WERI-Rb-1 (cell line): ENCODE measurements around the gene GPR158.
A peak's percentile ranks its signal among the peaks of the same experiment; 100 is the strongest.

Experiments used
- DNase-seq: peaks from one replicate; pipeline ENCODE4 v3.0.0-alpha.2; 2020
- H3K27ac ChIP-seq: fragments of 250-450 bp; sonication (Bioruptor Pico); 2 replicates; pipeline ENCODE4 v1.5.1; 2020; ENCODE audit warnings: mild to moderate bottlenecking, moderate library complexity
- H3K27me3 ChIP-seq: fragments of 250-450 bp; sonication (Bioruptor Pico); 2 replicates; pipeline ENCODE4 v1.5.1; 2021; ENCODE audit warnings: mild to moderate bottlenecking, low read depth, moderate library complexity; ENCODE audit not compliant: insufficient read depth, severe bottlenecking
- H3K36me3 ChIP-seq: fragments of 250-450 bp; sonication (Bioruptor Pico); 2 replicates; pipeline ENCODE4 v1.5.1; 2020; ENCODE audit warnings: mild to moderate bottlenecking, moderate library complexity
- H3K4me3 ChIP-seq: 2 replicates; pipeline ENCODE4 v1.5.1; 2011; ENCODE audit warnings: low read depth, mild to moderate bottlenecking, control low read depth, low read length
- H3K9me3 ChIP-seq: fragments of 250-450 bp; sonication (Bioruptor Pico); 2 replicates; pipeline ENCODE4 v1.5.1; 2021; ENCODE audit warnings: mild to moderate bottlenecking, moderate library complexity; ENCODE audit not compliant: severe bottlenecking
- TF ChIP-seq, protein P1 (sequence below): IDR thresholded peaks from 2 replicates; pipeline ENCODE4 v1.5.1; 2011; ENCODE audit warnings: low read depth, mild to moderate bottlenecking, control low read depth, inconsistent platforms, low read length

Gene GPR158

DNA sequence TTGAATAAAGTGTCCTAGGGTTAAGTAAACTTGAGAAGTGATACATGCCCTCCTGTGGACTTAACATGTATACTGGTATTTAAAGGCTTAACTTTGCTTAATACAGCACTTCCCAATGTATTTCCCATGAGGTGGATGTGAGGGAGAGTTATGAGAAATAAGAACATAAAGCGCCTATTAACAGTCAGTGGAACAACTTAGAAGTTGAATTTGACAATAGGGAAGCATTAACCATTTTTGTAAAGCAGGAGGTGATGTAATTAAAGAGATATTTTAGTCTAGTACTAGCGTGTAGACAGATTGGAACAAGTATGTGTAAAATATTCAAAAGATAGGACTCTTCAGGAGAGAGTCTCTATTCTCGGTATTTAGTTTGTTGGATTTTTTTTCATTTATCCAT lies 322.4 kb downstream of the GPR158 start:
- TF ChIP-seq, protein P1, sequence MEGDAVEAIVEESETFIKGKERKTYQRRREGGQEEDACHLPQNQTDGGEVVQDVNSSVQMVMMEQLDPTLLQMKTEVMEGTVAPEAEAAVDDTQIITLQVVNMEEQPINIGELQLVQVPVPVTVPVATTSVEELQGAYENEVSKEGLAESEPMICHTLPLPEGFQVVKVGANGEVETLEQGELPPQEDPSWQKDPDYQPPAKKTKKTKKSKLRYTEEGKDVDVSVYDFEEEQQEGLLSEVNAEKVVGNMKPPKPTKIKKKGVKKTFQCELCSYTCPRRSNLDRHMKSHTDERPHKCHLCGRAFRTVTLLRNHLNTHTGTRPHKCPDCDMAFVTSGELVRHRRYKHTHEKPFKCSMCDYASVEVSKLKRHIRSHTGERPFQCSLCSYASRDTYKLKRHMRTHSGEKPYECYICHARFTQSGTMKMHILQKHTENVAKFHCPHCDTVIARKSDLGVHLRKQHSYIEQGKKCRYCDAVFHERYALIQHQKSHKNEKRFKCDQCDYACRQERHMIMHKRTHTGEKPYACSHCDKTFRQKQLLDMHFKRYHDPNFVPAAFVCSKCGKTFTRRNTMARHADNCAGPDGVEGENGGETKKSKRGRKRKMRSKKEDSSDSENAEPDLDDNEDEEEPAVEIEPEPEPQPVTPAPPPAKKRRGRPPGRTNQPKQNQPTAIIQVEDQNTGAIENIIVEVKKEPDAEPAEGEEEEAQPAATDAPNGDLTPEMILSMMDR = no peak
- no peak for DNase-seq
- Histone ChIP-seq H3K9me3 (no peaks in the 10 kb centered on the region), H3K4me3 (no peak overlapping the region), H3K27me3 (no peaks in the 10 kb centered on the region), H3K27ac (no peak overlapping the region), H3K36me3 (no peaks in the 10 kb centered on the region)

DNA sequence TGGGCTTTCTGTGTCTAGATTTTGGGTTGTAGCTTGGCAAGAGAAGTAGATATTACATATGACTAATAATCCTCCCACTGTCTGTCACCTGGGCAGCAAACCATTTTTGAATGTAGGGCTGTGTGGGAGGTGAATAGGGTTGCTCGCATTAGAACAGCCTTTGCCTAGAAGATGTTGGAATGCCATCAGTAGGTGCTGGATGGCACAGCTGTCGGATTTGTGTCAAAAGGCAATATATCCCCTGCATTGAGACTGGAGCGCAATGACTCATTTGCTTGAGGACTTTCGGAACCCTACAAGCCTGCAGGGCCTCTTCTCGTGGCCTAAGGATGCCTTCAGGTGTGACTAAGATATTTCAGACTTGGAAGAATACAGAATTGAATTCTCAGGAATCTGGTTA lies 323.8 kb downstream of the GPR158 start:
- no peaks in the 10 kb centered on the region for H3K27me3 ChIP-seq
- no peaks in the 10 kb centered on the region for H3K36me3 ChIP-seq
- TF ChIP-seq, protein P1 = no peak

DNA sequence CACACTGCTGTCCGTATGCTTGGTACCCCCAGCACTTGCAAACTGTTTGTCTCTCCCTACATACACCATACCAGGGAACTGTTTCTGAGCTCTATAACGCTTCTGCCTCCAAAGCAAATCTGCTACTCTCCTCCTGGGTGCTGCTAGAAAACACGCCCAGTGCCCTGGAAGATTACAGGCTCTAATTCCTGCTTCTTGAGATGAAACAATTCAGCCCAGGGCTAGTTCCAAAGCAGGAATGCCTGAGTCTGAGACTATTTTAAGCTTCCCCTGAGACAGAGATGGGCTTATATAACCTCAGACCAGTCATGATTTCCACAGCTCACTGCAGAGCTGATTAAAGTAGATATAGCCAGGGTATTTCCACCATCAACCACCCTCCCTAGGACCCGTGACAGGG lies 327.1 kb downstream of the GPR158 start:
- Histone ChIP-seq H3K27ac (no peak overlapping the region), H3K27me3 (no peaks in the 10 kb centered on the region), H3K4me3 (no peak overlapping the region), H3K36me3 (no peaks in the 10 kb centered on the region), H3K9me3 (no peaks in the 10 kb centered on the region)
- peak; percentile 5 for DNase-seq
- TF ChIP-seq, protein P1 = no peak

More for the DNA sequence above, 323.8 kb downstream of the GPR158 start:
- DNase-seq = no peak
- H3K27ac ChIP-seq = no peak overlapping the region
- no peaks in the 10 kb centered on the region for H3K9me3 ChIP-seq
- H3K4me3 ChIP-seq = no peak overlapping the region

DNA sequence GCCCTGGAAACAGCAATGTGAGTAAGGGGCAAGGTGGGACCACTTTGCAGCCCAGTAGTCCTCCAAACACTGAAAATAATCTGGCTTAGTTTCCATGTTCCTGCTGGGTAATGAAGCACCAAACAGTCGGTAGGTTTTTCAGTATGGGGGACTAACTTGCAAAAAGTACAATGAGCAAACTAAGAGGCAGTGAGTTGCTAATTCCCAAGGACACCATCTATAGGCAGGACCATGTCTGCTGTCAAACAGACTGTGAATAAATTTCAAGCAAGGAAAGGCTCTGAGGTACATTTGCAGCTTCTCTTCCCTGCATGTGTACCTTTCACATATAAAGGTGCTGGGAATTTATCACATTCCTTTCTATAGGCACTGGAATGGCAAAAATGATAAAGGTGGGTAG lies 327.7 kb downstream of the GPR158 start:
- Histone ChIP-seq H3K9me3 (no peaks in the 10 kb centered on the region), H3K4me3 (no peak overlapping the region), H3K27me3 (no peaks in the 10 kb centered on the region), H3K27ac (no peak overlapping the region), H3K36me3 (no peaks in the 10 kb centered on the region)
- TF ChIP-seq, protein P1 = no peak
- DNase-seq = no peak

DNA sequence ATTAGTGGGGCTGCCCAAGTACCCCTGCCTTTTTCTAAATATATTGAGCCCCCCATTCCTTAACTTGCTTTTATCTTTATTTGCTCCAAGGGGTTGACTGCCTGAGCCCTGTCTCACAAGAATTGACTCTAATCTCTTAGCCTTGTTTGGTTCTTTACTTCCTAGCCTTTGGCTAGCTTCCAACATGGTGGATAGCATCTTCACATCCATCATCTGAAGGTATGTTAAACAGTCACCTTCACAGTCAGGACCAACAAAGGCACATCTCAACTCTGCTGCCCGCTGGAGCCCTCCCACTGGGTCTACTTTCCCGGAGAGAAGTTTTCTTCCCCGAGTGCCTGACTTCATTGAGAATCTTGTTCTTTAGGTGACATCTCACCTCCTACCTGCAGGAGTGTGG lies 329.5 kb downstream of the GPR158 start:
- no peak for DNase-seq
- TF ChIP-seq, protein P1 = no peak

DNA sequence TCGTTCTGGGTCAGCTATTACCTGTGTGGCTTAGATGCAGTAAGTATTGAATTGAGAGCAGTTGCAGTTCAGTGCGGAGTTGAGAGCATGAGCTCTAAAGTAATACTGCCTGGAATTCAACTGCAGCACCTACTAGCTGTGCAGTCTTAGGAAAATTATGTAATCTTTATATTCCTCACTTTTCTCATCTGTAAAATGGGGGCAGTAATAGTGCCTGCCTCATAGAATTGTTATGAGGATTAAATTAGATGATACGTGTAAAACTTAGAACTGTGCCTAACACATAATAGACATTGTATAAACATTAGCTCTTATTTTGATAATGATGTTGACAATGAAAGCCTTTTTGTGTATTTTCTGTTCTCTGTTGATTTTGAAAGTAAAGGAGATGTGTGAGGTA lies 330.0 kb downstream of the GPR158 start:
- DNase-seq = no peak
- H3K4me3 ChIP-seq = no peak overlapping the region

More for the DNA sequence above, 329.5 kb downstream of the GPR158 start:
- H3K36me3 ChIP-seq = no peaks in the 10 kb centered on the region
- H3K9me3 ChIP-seq = no peaks in the 10 kb centered on the region
- H3K27ac ChIP-seq = no peak overlapping the region
- no peaks in the 10 kb centered on the region for H3K27me3 ChIP-seq
- H3K4me3 ChIP-seq = no peak overlapping the region

More for the DNA sequence above, 330.0 kb downstream of the GPR158 start:
- Histone ChIP-seq H3K9me3 (no peaks in the 10 kb centered on the region), H3K27ac (no peak overlapping the region), H3K36me3 (no peaks in the 10 kb centered on the region), H3K27me3 (no peaks in the 10 kb centered on the region)
- TF ChIP-seq, protein P1 = no peak
